ENCODE data around the gene PKP1.

DNA sequence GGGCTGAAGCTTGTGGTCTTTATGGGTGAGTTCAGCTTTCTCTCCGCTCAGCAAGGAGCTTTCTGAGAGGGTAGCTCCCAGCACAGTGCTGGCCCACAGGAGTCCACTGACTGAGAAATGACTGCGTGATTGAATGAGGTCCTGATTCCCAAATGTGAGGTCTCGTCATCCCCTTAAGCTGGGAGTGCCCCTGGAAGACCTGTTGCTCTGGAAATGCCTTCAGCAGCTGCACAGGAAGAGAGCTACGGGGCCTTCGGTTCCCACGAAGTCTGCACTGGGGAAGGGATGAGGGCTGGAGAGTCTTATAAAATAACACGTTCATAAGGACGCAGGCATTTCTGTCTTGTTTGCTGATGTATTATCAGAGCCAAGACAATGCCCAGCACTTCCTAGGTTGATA lies 80.2 kb downstream of the PKP1 start:
- TF ChIP-seq GATA3 (IDR thresholded peaks at IDR 0.05; ENCODE audit: low read depth, low read length) (no peak), GATA2 (IDR thresholded peaks at IDR 0.05; ENCODE audit: low read depth, low read length) (no peak)
